Ishikawa (cell line): ENCODE measurements around the gene STPG1.

Source experiments
- CEBPB ChIP-seq: IDR thresholded peaks from 2 replicates; pipeline ENCODE4 v1.6.1; 2012
- CREB1 ChIP-seq: IDR thresholded peaks from 2 replicates; pipeline ENCODE4 v1.6.1; 2012; ENCODE audit warnings: low read depth
- EGR1 ChIP-seq: IDR thresholded peaks from 2 replicates; pipeline ENCODE4 v1.6.1; 2012
- EP300 ChIP-seq: IDR thresholded peaks from 2 replicates; pipeline ENCODE4 v1.6.1; 2012; ENCODE audit warnings: borderline replicate concordance
- FOXM1 ChIP-seq: IDR thresholded peaks from 2 replicates; pipeline ENCODE4 v1.6.1; 2012; ENCODE audit warnings: low read depth, borderline replicate concordance
- NFIC ChIP-seq: IDR thresholded peaks from 2 replicates; pipeline ENCODE4 v1.6.1; 2012
- RAD21 ChIP-seq: IDR thresholded peaks from 2 replicates; pipeline ENCODE4 v1.6.1; 2012; ENCODE audit warnings: low read depth
- TAF1 ChIP-seq: IDR thresholded peaks from 2 replicates; pipeline ENCODE4 v1.6.1; 2012; ENCODE audit warnings: low read depth, mild to moderate bottlenecking
- TCF12 ChIP-seq: IDR thresholded peaks from 2 replicates; pipeline ENCODE4 v1.6.1; 2012; ENCODE audit warnings: low read depth
- TEAD4 ChIP-seq: IDR thresholded peaks from 2 replicates; pipeline ENCODE4 v1.6.1; 2012
- YY1 ChIP-seq: IDR thresholded peaks from 2 replicates; pipeline ENCODE4 v1.6.1; 2012; ENCODE audit warnings: low read depth
- ZBTB7A ChIP-seq: IDR thresholded peaks from 2 replicates; pipeline ENCODE4 v1.6.1; 2012; ENCODE audit warnings: low read depth
- TF ChIP-seq, protein P1 (sequence below): IDR thresholded peaks from 2 replicates; pipeline ENCODE4 v1.6.1; 2012
- TF ChIP-seq, protein P2 (sequence below): IDR thresholded peaks from 2 replicates; pipeline ENCODE4 v1.6.1; 2012
- TF ChIP-seq, protein P3 (sequence below): IDR thresholded peaks from 2 replicates; pipeline ENCODE4 v1.6.1; 2012; ENCODE audit warnings: low read depth, mild to moderate bottlenecking

Gene STPG1

DNA sequence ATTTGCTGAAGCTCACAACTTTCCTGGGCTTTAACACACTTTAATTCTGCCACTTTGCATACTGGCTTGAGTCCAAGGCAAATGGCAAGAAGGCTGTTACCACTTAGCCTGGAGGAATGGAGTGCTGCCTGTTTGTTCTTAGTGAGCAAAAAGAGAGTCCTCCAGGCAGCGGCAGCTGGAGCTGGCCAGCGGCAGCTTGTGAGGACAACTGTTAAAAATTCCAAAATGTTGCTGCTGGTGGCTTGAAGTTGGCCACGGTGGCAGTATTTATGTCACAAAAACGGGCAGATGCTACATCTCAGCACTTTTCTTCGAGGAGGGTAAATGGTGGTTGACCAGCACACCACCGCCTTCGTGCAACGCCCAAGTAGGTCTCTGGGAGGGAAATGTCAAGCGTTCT lies 27.3 kb downstream of the STPG1 start:
- TF ChIP-seq YY1, result no peak
- no peak for TF ChIP-seq FOXM1
- TF ChIP-seq, protein P1, sequence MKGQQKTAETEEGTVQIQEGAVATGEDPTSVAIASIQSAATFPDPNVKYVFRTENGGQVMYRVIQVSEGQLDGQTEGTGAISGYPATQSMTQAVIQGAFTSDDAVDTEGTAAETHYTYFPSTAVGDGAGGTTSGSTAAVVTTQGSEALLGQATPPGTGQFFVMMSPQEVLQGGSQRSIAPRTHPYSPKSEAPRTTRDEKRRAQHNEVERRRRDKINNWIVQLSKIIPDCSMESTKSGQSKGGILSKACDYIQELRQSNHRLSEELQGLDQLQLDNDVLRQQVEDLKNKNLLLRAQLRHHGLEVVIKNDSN, result no peak
- TF ChIP-seq NFIC, result no peak
- no peak for TF ChIP-seq ZBTB7A
- TF ChIP-seq RAD21, result no peak
- TF ChIP-seq CEBPB, result no peak
- no peak for TF ChIP-seq TCF12
- no peak for TF ChIP-seq TEAD4
- TF ChIP-seq, protein P2, sequence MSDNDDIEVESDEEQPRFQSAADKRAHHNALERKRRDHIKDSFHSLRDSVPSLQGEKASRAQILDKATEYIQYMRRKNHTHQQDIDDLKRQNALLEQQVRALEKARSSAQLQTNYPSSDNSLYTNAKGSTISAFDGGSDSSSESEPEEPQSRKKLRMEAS, result no peak
- no peak for TF ChIP-seq TAF1
- TF ChIP-seq CREB1, result no peak
- TF ChIP-seq, protein P3, sequence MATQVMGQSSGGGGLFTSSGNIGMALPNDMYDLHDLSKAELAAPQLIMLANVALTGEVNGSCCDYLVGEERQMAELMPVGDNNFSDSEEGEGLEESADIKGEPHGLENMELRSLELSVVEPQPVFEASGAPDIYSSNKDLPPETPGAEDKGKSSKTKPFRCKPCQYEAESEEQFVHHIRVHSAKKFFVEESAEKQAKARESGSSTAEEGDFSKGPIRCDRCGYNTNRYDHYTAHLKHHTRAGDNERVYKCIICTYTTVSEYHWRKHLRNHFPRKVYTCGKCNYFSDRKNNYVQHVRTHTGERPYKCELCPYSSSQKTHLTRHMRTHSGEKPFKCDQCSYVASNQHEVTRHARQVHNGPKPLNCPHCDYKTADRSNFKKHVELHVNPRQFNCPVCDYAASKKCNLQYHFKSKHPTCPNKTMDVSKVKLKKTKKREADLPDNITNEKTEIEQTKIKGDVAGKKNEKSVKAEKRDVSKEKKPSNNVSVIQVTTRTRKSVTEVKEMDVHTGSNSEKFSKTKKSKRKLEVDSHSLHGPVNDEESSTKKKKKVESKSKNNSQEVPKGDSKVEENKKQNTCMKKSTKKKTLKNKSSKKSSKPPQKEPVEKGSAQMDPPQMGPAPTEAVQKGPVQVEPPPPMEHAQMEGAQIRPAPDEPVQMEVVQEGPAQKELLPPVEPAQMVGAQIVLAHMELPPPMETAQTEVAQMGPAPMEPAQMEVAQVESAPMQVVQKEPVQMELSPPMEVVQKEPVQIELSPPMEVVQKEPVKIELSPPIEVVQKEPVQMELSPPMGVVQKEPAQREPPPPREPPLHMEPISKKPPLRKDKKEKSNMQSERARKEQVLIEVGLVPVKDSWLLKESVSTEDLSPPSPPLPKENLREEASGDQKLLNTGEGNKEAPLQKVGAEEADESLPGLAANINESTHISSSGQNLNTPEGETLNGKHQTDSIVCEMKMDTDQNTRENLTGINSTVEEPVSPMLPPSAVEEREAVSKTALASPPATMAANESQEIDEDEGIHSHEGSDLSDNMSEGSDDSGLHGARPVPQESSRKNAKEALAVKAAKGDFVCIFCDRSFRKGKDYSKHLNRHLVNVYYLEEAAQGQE, result no peak
- TF ChIP-seq EP300, result no peak
- no peak for TF ChIP-seq EGR1

DNA sequence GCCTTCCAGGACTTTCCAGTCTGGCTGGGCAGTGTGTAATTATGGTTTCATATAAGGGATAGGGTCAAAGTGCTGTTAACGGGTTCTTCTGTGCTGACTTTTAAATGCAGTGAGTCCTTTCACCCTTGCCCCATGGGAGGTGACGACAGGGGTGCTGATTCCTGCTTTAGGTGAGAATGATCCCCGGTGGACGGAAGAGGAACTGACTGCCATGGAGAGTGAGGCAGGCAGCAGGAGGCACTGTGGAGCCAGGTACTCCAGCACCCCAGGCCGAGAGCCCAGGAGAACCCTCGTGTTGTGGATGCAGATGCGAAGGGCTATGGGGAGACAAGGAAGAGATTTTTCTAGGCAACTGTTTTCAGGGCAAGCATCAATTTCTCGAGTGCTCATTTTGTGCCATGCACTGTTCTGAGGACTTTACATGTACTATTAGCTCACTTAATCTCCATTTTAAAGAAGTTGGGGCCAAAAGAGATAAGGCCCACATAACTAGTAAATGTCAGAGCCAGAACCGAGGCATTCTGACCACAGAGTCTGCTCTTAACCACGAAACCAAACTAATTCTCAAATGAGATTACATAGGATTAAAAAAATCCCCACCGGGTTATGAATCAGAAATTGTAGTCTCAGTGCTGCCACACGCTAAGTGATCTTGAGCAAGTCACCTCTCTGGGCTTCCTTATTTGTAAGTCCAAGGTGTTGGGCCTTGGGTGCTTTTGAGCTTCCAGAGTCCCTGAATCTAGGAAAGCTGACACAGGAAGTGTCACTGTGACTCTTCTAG lies 28.2 kb downstream of the STPG1 start:
- TF ChIP-seq RAD21, result peak; percentile 37; the same call in 1 of the 2 replicates
- TF ChIP-seq TCF12, result no peak

DNA sequence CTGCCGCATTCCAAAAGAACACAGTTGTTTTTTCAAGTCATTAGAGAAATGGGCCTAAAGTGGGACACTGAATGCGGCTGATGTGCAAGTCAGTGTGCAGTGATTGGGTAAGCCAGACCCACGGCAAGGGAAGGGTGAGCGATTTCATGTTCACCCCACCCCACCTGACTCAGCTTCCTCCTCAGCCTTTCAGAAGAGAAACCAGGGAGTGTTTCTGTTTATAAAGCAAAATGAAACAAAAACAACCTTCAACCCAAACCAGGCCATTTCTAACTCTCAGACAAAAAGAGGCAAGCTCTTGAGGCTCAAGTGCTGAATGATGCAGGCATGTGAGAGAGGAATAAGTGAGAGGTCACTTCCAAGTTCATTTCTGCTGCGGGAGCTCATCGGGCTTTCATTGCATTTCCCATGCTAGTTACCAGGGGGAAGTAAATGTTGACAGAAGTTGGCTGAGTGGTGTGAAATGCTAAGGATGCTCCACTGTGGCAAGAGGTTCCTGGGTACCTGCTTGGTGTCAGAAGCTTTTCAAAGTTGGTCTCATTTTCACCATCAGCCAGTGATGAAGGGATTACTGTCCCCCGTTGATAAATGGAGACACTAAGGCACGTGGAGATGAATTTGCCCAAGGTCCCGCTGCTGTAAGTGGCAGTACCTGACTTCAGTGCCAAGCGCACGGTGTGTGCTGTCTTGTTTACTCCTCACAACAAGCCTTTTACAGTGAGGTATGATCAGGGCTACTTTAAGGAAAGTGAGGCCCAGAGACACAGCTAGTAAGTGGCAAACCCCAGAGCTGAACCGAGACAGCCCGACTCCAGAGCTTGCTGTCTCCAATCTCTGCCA lies 29.1 kb downstream of the STPG1 start:
- TF ChIP-seq, protein P1, result no peak
- TF ChIP-seq ZBTB7A (no peak), YY1 (no peak), TCF12 (no peak), EGR1 (no peak), TAF1 (no peak), EP300 (no peak)

DNA sequence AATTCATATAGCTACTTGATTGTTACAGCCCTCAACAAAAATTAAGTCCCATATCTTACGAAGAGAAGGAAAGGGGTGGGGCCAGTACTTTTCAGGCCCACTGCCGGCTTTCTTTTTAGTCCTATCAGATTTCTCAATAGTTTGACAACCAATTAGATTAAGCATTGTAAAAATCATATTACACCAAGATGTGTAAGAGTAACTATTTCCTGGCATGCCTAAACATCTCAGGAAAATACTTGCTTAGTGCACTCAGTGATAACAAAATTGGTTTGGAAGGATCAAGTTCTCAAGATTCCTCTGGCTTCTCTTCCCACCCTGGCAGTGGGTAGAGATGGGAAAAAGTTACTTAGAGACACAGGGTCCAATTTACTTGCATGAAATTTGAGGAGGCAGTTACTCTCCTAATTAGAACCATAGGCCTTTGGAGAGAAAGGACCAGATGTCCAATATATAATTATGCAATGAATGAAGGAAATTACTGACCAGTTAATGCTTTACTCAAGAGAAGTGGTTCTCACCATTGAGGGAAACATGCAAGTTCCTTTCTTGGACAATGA lies 30.1 kb downstream of the STPG1 start:
- no peak for TF ChIP-seq TEAD4
- no peak for TF ChIP-seq CREB1
- no peak for TF ChIP-seq FOXM1
- TF ChIP-seq YY1, result no peak
- no peak for TF ChIP-seq EP300
- TF ChIP-seq TAF1, result no peak
- TF ChIP-seq ZBTB7A, result no peak
- no peak for TF ChIP-seq RAD21
- no peak for TF ChIP-seq NFIC
- no peak for TF ChIP-seq TCF12

DNA sequence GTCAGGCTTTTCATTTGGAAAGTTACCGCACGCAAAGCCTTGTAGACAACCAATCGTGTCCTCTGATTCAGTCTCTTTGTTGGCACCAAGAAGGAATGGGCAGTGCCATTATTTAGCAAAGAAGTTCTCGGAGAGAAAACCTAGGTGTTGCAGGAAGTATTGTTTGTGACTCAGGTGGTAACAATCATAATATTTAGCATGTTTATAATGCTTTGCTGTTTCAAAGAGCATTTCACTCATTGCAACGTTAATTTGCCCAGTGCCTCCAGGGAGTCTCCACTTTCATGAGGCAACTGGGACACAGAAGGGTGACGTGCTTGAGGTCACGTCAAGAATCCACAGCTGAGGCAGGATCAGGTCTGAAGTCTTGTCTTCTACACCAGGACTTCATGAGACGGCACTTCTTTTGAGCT lies 31.4 kb downstream of the STPG1 start:
- no peak for TF ChIP-seq RAD21
- TF ChIP-seq NFIC, result no peak
- TF ChIP-seq FOXM1, result no peak
- no peak for TF ChIP-seq TAF1
- TF ChIP-seq EP300, result no peak
- TF ChIP-seq, protein P2, result no peak
- no peak for TF ChIP-seq CEBPB
- TF ChIP-seq CREB1, result no peak
- no peak for TF ChIP-seq TEAD4
- TF ChIP-seq ZBTB7A, result no peak
- TF ChIP-seq, protein P1, result no peak
- TF ChIP-seq YY1, result no peak
- TF ChIP-seq, protein P3, result no peak
- no peak for TF ChIP-seq EGR1
- no peak for TF ChIP-seq TCF12
